HG03060 (cell line): Measurements from ENCODE around the gene CLK3.
A peak's percentile ranks its signal among the peaks of the same experiment; 100 is the strongest.

Experiments used
- ATAC-seq: cut with Tn5 transposase; IDR thresholded peaks from one replicate; pipeline ENCODE4 v1.9.1; 2021; ENCODE audit warnings: low read depth, moderate number of reproducible peaks; ENCODE audit not compliant: unreplicated experiment

The CLK3 gene

DNA sequence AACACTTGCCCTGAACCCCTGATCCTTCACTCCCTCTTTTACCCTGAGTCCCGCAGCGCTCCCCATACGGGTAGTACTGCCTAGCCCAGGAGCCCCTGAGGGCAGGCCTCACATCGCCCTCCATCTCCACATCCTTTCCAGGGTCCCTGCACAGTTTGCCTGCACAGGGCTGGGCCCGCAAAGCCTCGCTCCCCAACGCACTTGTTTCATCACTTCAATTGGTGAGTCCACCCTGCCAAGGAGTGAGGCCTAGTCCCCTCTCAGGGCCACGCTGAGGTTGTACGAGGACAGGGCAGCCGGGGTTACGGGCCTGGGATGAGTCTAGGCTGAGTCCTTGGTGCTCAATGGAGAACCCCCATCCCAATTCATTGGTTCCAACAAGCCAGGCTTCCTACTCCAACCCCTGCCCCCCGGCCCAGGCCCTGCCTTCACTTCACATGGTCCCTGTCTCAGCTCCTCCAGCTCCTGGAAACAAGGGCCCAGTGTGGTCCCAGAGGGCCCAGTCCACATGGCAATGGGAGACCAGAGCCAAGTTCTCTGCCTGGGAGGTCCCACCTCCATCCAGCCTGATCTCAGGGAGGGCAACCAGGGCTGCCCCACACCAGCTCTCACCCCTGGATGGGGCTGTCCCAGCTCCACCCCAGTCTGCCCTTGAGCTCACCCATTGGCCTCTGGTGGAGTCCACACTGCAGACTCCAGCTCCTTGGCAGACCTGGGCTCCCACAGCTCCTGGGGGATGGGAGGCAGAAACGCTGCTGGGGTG, 12.4 kb upstream of the CLK3 start:
- ATAC-seq: no peak

GRCh38 chr15:74603789-74604705, 11.6 kb upstream of the CLK3 start:
- ATAC-seq: no peak

DNA sequence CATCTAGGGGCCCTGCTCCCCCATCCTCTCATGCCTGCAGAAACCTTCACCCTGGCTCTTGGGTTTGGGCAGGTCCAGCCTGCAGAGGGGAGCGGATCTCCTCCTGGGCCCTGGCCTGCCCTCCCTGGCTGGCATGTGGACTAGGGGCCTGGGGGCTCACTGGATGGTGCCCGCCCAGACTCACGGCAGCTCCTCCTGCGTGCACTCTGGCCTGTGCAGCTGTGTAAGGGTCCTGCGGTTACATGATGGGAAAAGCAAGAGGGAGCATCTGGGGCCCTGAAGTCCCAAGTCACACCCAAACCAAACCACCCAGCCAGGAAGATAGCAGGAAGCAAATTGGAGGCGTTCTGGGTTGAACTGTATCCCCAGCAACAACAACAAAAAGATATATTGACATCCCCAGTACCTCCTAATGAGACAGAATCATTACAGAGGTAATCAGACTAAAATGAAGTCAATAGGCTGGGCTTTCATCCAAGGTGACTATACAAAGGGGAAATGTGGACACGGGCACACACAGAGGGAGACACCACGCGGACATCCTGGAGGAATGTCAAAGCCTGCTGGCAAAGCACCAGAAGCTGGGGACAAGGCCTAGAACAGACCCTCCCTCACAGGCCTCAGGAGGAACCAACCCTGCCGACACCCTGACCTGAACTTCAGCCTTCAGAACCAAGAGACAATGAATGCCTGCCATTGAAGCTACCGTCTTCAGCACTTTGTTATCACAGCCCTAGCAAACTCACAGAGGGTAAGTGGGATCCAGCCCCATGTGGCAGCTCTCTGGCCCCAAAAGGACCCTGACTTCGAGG, 10.4 kb upstream of the CLK3 start:
- no peak for ATAC-seq

DNA sequence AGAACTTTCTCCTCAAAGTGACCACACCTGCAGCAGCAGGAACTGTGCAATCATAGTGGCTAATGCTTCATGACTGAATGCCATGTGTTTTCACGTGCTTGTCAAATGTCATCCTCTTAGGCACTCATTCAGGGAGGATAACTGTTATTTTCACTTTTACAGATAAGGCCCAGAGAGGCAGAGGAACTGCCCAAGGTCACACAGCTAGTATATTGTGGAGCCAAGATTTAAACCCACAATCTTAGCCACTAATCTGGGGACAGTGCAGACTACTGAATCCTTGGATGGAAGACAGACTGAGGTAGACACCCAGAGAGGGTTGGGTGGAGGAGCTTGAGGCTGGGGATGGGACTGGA, 9.9 kb upstream of the CLK3 start:
- ATAC-seq: no peak

DNA sequence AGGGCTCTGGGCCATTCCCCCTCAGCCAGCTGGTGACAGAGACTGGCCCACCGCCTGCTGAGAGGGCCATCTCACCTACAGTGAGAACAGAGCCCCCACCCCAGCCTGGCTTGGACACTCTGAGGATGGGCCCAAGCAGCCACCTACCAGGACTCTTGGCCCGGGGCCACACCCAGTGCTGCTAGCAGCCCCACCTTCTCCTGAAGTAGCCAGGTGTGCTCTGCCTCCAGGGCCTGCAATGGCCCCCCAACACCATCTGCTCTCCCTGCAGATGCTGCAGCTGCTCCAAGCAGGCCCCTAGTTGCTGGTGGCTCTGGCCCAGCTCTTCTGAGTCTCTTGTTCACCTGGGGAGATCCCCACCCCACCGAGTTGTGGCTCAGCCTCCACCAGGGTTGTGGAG, 6.8 kb upstream of the CLK3 start:
- no peak for ATAC-seq

DNA sequence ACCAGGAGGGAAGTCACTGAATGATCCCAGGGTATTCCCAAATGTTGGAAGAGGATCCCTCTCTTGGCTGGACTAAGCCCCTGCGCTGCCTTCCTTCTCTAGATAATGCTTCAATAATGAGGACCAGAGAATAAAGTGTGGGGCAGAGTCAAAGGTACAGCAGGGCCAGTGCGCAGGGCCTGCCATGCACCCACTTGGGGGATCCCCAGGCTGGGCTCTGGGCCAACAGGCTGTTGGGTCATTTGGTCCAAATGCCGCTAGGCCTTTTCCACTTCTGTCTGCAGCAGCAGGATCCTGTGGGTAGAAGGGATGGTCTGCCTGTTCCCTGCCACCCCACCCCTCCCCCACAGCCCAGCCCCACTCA, 5.7 kb upstream of the CLK3 start:
- ATAC-seq: no peak

DNA sequence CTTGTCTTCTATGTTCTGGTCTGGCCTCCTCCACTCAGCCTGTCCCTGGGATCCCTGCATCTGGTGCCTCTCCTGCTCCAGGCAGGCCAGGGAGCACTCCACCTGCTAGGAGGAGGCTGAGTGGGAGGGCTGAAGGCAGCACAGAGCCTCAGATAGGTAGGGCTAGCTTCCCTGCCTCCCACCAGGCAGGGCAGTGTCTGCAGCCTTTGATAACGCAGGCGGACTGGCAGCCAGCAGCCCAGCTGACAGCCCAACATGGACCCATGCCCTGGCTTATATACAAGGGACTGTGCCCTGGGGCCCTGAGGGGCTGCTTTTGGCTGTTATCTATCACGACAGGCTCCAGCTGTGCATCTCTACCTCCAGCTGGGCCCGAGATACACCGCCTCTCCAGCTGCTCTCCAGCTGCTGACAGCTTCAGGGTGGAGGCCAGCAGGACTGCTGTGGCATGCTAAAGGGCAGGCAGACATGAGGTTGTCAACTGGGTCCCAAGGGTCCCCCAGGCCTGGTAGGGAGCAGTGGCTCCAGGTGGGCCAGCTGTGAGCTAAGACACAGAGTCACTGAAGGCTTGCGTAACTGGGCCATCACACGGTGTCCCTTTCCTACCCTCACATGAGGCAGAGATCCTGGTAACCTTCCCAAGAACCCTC, 5.2 kb upstream of the CLK3 start:
- no peak for ATAC-seq

DNA sequence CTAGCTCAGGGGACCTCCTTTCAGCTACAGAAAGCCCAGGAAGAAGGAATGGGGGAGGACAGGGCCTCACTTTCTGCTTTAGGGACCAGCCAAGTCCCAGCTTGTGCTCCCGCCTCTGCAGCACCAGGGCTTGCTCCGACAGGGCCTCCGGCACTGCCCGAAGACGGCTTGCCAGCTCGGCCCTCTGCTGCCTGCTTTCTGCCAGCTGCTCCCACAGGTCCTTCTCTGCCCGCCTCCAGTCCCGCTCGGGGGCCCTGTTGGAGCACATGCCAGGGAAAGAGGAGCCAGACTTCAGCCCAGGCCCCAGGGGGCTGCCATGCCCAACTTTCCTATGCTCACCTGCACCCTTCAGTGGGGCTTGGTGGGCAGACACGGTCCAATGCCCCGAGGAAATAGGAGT, 4.3 kb upstream of the CLK3 start:
- ATAC-seq: no peak

DNA sequence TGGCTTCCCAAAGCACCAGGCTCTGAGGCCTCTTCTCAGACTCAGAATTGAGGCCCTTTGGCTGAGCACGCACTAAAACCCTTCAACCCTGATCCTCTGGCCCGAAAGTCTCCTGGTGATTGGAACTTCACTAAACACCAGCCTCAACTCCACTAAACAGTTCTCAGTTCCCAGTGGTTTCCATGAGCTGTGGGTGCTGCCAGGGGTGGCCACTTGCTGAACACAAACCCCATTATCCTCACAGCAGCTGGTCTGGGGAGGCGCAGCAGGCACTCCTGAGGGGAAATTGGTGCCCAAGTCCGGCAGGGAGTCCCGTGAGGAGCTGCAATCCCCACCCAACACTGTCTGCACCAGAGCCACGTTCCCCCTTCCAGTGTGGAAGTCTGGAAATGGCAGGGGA, 3.8 kb upstream of the CLK3 start:
- no peak for ATAC-seq

GRCh38 chr15:74612677-74613076, 3.0 kb upstream of the CLK3 start:
- no peak for ATAC-seq

DNA sequence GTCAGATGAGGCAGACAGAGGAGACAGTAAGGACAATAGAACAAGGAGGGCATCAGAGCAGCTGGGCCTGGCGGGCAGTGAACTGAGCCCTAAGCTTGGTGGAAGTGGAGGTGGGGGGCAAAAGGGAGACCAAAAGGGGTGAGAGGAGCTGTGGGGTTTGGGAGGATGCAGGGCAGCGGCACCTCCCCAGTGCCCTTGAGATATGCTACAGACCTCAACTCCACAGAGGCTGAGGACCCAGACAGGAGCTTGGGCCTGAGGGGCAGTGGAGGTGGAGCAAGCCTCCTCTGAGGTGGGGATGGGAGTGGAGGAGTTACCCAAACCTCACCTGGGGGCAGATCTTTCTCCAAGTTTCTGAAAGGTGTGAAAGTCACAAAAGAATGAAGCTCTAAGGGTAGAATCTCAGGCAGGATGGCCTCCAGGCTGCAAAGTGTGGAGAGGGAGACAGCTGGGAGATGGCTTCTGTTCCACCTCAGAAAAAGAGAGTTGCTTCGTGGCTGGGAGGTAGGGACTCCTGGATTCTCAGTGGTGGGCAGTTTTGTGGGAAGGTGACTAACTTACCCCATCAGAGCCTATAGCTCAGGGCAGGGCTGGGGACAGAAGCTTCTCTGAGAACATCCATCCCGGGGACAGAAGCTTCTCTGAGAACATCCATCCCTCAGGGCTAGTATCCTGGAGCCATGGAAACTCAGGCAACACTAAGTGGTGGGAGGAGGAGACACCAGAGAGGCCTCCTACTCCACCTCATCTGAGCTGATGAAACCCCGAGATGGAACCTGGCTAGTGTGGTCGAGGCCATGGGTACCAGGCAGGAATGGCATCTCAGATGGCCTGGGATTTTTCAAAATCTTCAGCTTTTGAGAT, 2.3 kb upstream of the CLK3 start:
- ATAC-seq: no peak

GRCh38 chr15:74613953-74614743, 1.5 kb upstream of the CLK3 start:
- no peak for ATAC-seq

GRCh38 chr15:74614744-74615507, 710 bp upstream of the CLK3 start:
- ATAC-seq: peak; percentile 27

- ATAC-seq: no peak
Measured at GRCh38 chr15:74616366-74616939, 817 bp downstream of the CLK3 start.

GRCh38 chr15:74616996-74617395, 1.4 kb downstream of the CLK3 start:
- ATAC-seq: no peak

- ATAC-seq: no peak
Measured at GRCh38 chr15:74618841-74619596, 3.4 kb downstream of the CLK3 start.
